ENCODE results near the gene MED14.
A peak's percentile ranks its signal among the peaks of the same experiment; 100 is the strongest.

The MED14 gene

DNA sequence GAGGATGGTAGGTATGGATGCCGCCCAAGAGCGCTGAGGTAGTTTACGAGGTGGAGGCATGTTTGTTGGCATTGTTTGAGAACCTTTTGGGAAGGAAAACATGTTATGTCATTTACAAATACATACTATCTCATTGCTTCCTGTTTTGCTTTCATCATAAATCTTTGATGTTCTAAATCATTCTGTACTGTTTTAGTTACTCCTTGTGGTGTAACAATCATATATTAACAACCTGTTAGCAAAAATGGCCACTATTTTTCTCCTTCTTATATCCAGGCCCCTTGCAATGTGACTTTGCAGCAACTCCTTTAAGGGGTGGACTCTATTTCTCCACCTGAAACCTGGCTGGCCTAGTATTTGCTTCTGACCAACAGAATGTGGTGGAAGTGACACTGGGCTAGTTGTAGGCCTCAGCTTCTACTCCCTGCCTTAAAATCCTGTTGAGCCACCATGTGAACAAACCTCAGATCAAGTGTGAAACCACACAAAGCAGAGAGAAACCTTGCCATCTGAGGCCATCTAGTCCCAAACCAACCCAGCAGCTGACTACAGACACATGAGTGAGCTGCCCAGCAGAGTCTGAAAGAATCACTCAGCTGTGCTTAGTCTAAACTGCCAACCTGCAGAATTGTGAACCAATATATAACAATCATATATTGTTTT, 72.1 kb downstream of the MED14 start:
- DNase-seq = no peak

GRCh38 chrX:40661489-40661888, 73.9 kb downstream of the MED14 start:
- DNase-seq = no peak

GRCh38 chrX:40660381-40660780, 75.0 kb downstream of the MED14 start:
- DNase-seq = no peak

DNA sequence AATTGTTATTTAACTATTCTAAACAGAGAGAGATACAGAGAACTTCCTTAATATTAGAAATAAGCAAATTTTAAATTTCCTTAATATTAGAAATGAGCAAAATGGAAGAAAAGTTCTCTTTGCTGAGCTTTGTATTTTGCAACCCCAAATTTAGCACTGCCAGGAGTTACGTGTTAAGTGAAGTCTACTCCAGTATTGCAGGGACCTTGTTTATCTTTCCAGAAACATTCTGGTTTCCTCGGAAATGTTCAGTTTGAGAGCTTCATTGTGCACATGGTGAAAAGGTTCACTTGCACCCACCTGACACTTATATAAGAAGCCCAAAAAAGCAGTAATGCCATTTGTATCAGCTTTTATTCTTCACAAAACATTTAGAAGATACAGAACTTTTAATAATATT, 81.8 kb downstream of the MED14 start:
- no peak for DNase-seq

DNA sequence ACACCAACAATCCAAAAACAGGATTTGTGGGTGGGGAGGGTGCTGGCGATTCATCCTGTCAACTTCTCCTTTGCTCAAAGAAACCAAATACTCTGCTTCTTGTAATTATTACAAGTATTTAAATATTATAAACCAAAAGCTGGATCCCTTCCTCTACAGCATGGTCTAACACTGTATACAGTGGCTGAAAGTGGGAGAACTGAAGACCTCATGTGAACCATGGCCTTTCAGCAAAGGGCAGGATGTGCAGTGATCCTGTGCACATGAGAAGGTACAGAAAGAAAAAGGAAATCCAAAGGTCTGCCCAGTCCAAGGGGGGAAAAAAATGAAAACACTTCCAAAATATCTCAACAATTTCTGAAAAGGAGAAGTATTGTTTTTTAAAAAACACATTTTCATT, 82.7 kb downstream of the MED14 start:
- no peak for DNase-seq

DNA sequence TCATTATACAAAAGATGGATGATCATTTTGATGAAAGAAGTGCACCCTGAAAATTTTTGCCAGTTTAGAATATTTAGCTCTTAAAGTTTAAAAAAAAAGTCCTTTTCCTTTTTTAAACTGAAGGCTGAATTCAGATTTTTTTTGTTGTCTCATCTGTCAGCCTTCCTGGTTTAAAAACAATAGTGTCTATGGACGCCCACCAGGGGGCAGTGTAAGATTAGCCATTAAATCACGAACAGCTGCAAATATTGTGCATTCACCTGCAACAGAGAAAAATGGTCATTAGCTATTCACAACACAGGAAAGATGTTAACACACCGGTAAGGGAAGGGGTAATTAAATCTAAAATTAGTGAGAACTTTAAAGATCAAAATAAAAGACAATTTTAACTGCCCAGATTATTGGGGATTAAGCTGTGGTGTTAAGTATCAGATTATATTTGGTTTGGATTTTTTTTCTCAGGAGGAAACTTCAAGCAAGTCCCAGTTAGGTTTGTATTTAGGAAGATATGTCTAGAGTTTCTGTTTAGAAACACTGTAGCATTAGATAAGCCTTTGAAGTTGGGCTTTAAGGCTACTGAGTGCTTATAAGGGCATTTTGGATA, 83.6 kb downstream of the MED14 start:
- DNase-seq = peak; percentile 73

- peak; percentile 95 for DNase-seq
Measured at GRCh38 chrX:40647307-40648197, 87.8 kb downstream of the MED14 start, which contains the start of gene CXorf38. CXorf38 (minus strand) TSS chrX:40647561; CDS start chrX:40647520, 41 bp downstream.

DNA sequence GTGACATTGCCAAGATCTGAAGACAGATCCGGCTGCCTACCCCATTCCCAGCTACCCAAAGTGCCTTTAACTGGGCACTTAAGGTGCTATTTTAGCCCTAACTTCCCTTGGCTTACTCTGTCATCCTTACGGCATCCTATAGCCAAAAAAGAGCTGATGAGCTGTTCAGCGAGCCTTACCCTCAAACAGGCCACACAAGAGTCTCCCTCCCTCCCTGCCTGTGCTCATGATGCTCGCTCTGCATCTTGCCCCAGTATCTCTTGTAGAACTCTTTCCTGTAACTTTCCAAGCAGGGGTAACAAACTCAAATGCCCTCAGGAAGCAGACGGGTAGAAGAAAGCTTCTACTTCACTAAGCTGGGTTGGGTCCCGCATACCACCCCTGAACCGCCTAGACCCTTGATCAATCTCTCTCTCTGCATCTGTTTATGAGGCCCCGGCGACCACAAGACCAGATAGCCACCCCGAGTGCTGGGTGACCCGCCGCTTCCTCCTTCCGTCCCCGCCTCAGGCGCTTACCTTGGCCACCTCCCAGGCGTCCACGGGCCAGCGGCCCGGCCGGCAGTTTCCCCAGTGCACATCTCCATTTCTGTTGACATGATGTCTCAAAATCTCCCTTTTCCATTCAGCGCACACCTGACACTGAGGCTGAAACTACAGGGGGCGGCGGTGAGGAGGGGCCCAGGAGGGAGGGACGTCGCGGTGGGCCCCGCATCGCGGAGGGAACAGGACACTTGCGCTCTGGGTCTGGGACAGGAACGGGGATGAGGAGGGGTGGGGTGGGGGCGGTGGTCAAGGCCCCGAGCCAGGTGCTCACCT, 88.6 kb downstream of the MED14 start:
- peak; percentile 22 for DNase-seq

- peak; percentile 69 for DNase-seq
Measured at GRCh38 chrX:40644821-40645358, 90.5 kb downstream of the MED14 start.

DNA sequence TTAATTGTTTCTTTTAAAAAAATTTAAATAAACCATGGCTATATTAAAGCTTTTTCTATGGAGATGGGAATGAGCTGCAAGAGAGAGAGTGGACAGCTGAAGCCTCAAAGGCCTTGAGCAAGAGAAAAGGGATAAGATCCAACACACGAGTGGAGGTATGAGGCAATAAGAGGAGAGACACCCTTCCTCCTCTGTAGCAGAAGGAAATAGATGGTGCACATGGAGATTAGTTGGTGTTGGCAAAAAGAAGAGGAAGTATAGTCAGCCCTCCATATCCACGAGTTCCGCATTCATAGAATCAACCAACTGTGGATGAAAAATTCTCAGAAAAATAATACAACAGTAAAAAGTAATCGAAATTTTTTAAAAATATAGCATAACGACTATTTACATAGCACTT, 91.2 kb downstream of the MED14 start:
- DNase-seq = no peak

DNA sequence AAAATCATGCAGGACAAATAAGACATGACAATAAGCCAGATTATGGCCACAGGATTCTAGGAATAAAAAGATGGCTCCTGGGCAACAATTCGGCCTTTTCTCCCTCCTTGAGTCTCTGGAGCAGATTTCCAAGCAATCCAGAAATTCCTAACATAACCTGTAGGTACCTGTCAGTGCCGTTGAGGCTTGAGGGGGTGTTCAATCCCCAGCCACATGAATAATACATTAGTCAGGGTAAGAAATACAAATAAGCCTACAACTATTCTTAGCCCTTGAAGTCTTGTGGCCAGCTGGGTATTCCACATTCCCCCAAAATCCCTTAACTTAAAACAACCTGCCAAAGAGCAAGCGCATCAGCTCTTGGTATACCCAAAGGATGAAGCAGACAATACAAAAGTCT, 97.7 kb downstream of the MED14 start:
- no peak for DNase-seq

- DNase-seq = no peak
Measured at GRCh38 chrX:40632199-40632598, 103.1 kb downstream of the MED14 start.

DNA sequence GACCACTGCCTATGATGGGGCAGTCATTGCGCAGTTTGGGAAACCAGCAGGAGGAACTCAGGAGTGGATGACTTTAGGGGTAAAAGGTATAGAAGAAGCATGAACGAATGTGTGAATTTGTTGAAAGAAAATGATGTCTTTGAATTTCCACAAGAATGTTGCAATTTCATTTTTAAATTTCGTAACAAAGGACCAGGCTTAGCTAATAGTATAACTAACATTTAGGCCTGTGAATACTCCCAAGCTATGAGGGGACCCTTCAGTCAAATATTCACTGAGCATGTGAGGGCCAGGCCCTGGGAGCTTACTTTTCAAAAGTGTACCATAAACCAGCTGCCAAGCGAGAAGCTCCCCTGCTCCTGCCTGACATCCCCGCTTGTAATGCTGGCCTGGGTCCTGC, 106.8 kb downstream of the MED14 start:
- DNase-seq = no peak

- DNase-seq = no peak
Measured at GRCh38 chrX:40625294-40625693, 110.0 kb downstream of the MED14 start.

GRCh38 chrX:40623665-40624064, 111.7 kb downstream of the MED14 start:
- no peak for DNase-seq

DNA sequence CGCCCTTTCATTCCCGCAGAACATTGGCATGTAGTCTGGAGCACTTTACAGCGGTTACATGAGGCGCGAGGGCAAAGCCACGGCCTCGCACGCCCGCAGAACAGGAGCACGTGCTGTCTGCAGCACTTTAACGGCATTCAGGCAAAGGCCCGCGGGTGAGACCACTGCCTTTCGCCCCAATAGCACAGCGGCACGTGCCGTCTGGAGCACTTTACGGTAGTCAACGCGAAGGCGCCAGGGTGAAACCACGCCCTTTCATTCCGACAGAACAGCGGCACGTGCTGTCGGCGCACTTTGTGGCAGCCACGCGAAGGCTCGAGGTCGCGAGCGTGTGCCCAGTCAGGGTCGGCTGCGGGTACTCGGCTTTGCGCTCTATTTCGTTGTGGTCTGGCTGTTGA, 112.2 kb downstream of the MED14 start, which contains the start of gene MPC1L:
MPC1L (plus strand) TSS at position 290 of the 398 bp plus-strand sequence. CDS start 138 bp downstream, outside the sequence.
- no peak for DNase-seq

- DNase-seq = no peak
Measured at GRCh38 chrX:40622479-40623138, 112.7 kb downstream of the MED14 start.

DNA sequence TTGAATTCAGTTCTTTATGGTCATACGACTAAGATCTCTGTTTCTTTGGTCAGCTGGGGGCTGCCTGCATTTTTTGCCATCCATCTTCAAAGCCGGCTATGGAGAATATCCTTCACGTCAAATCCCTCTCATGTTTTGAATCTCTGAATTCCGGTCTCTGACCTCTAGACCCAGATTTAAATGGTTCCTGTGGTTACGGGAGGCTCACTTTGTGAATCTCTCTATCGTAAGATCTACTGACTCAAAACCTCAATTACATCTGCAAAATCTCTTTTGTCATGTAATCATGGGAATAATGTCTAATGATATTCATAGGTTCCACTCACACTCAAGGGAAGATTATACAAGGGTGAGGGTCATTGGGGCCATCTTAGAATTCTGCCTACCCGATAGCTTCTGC, 117.8 kb downstream of the MED14 start:
- no peak for DNase-seq

DNA sequence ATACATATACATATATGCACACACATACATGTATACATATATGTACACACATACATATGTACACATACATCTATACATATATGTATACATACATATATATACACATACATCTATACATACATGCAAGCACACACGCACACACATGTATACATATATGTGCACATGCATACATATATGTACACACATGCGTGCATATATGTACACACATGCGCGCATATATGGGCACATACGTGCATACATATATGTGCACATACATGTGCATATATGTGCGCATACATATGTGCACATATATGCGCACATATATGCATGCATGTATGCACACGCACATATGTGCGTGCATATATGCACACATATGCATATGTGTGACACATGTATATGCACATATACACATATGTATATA, 119.4 kb downstream of the MED14 start:
- DNase-seq = no peak

- no peak for DNase-seq
Measured at GRCh38 chrX:40612511-40612910, 122.8 kb downstream of the MED14 start.

GRCh38 chrX:40607381-40607780, 128.0 kb downstream of the MED14 start:
- no peak for DNase-seq

DNA sequence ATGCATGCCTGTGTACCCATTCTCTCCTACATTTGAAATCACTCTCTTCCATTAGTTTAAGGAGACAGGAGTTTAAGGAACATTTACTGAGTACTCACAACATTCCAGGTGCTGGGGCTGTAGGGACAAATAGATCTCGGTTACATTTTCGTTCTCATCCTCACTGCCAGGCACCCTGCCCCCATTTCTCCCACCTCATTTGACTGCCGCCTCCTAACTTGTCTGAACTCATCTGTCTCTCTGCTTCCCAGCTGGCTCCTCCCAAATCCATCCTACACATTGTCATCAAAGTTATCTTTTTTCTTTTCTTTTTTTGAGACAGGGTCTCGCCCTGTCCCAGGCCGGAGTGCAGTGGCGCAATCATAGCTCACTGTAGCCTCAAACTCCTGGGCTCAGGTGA, 131.9 kb downstream of the MED14 start:
- no peak for DNase-seq
